WTC11 (cell line): ENCODE measurements around the gene CPE. TPM values are rescaled to one million over a fixed set of nuclear protein-coding genes. Genes with fewer than 3 reads are reported as not detected.

ENCODE experiments used
- ATAC-seq: fragments of 200-7000 bp; cut with Tn5 transposase; 2 replicates; pipeline ENCODE4 v1.10.0; 2021; ENCODE audit warnings: mild to moderate bottlenecking, moderate library complexity
- CTCF ChIA-PET: fragments of 300-600 bp; sonication (Branson Sonifier 250); formaldehyde crosslinking; loops from one replicate; lab custom pipeline; 2021; ENCODE audit warnings: antibody characterized with exemption; lab: Charles Lee
- POLR2A ChIA-PET: fragments of 350-600 bp; sonication (Branson Sonifier 250); formaldehyde crosslinking; loops from one replicate; lab custom pipeline; 2021; ENCODE audit warnings: antibody characterized with exemption; lab: Charles Lee
- DNase-seq: peaks from one replicate; pipeline ENCODE4 v3.0.0; 2021; ENCODE audit warnings: low spot score
- H3K27ac Mint-ChIP-seq: 2 replicates; pipeline ENCODE4 v1.8.0; 2021; ENCODE audit warnings: mixed read lengths
- H3K27me3 Mint-ChIP-seq: 2 replicates; pipeline ENCODE4 v1.8.0; 2021; ENCODE audit warnings: low read depth, mild to moderate bottlenecking, moderate library complexity, mixed read lengths
- H3K36me3 Mint-ChIP-seq: 2 replicates; pipeline ENCODE4 v1.8.0; 2021; ENCODE audit warnings: mixed read lengths
- H3K4me1 Mint-ChIP-seq: 2 replicates; pipeline ENCODE4 v1.8.0; 2022; ENCODE audit warnings: mixed read lengths
- H3K4me3 Mint-ChIP-seq: 2 replicates; pipeline ENCODE4 v1.8.0; 2021; ENCODE audit warnings: mild to moderate bottlenecking, moderate library complexity, mixed read lengths
- H3K9me3 Mint-ChIP-seq: 2 replicates; pipeline ENCODE4 v1.8.0; 2021; ENCODE audit warnings: mixed read lengths
- CREM ChIP-seq: sonication (generic); formaldehyde crosslinking; IDR thresholded peaks from 2 replicates; pipeline ENCODE4 v1.8.1; 2022; ENCODE audit warnings: mild to moderate bottlenecking, missing genetic modification reagents, moderate library complexity
- E2F1 ChIP-seq: sonication (generic); formaldehyde crosslinking; IDR thresholded peaks from 2 replicates; pipeline ENCODE4 v1.8.0; 2022; ENCODE audit warnings: mild to moderate bottlenecking, missing genetic modification reagents
- E2F5 ChIP-seq: sonication (generic); formaldehyde crosslinking; IDR thresholded peaks from 2 replicates; pipeline ENCODE4 v1.8.1; 2022; ENCODE audit warnings: mild to moderate bottlenecking, moderate library complexity, missing genetic modification reagents
- ELF4 ChIP-seq: sonication (generic); formaldehyde crosslinking; IDR thresholded peaks from 2 replicates; pipeline ENCODE4 v1.8.1; 2022; ENCODE audit warnings: low read depth, mild to moderate bottlenecking, moderate library complexity, missing genetic modification reagents
- ERG ChIP-seq: fragments of 250-450 bp; sonication (Bioruptor Pico); IDR thresholded peaks from 2 replicates; pipeline ENCODE4 v1.8.0; 2021; ENCODE audit warnings: mild to moderate bottlenecking
- FOXJ3 ChIP-seq: sonication (generic); formaldehyde crosslinking; IDR thresholded peaks from 2 replicates; pipeline ENCODE4 v1.9.0; 2021; ENCODE audit warnings: missing genetic modification reagents, mild to moderate bottlenecking, borderline replicate concordance
- PRDM15 ChIP-seq: sonication (generic); formaldehyde crosslinking; IDR thresholded peaks from 2 replicates; pipeline ENCODE4 v1.8.0; 2022; ENCODE audit warnings: missing genetic modification reagents
- PREB ChIP-seq: sonication (generic); formaldehyde crosslinking; IDR thresholded peaks from 2 replicates; pipeline ENCODE4 v1.8.1; 2022; ENCODE audit warnings: mild to moderate bottlenecking, missing genetic modification reagents, moderate library complexity, borderline replicate concordance
- TEAD1 ChIP-seq: sonication (generic); formaldehyde crosslinking; IDR thresholded peaks from 2 replicates; pipeline ENCODE4 v1.8.0; 2022; ENCODE audit warnings: mild to moderate bottlenecking, missing genetic modification reagents
- ZNF138 ChIP-seq: sonication (generic); formaldehyde crosslinking; conservative IDR thresholded peaks from 2 replicates; pipeline ENCODE4 v1.8.1; 2022; ENCODE audit warnings: mild to moderate bottlenecking, moderate library complexity, missing genetic modification reagents
- ZNF423 ChIP-seq: fragments of 250-450 bp; sonication (Bioruptor Pico); IDR thresholded peaks from 2 replicates; pipeline ENCODE4 v2.1.2; 2022; ENCODE audit warnings: mild to moderate bottlenecking, moderate library complexity
- ZNF512 ChIP-seq: sonication (generic); formaldehyde crosslinking; IDR thresholded peaks from 2 replicates; pipeline ENCODE4 v1.8.1; 2022; ENCODE audit warnings: missing genetic modification reagents, borderline replicate concordance
- total RNA-seq: library from RNA; stranded (reverse); gene quantifications from 3 replicates; pipeline ENCODE4 v1.2.3, GENCODE V29; 2021

CPE gene
- total RNA-seq, 1 experiment from 2014 or later = 9.2 TPM

GRCh38 chr4:165425629-165426028, 46.8 kb downstream of the CPE start (continued):
- no peak for TF ChIP-seq PRDM15 (CRISPR knock-in tag)
- no peak for TF ChIP-seq E2F1 (CRISPR knock-in tag)
- TF ChIP-seq CREM (CRISPR knock-in tag) = no peak
- TF ChIP-seq PREB (CRISPR knock-in tag) = no peak
- TF ChIP-seq ZNF138 = no peak

- Mint-ChIP-seq H3K9me3 (peaks cover 41% of the 10 kb centered on the region), H3K4me3 (no peak overlapping the region), H3K4me1 (no peaks in the 10 kb centered on the region), H3K27ac (no peak overlapping the region), H3K36me3 (peaks cover 29% of the 10 kb centered on the region), H3K27me3 (no peaks in the 10 kb centered on the region)
- TF ChIP-seq ERG = no peak
- CTCF ChIA-PET = no interaction called here
- ATAC-seq (no peak), DNase-seq (no peak)
- POLR2A ChIA-PET = no interaction called here
Observed at GRCh38 chr4:165426331-165426730, 47.5 kb downstream of the CPE start.

- Mint-ChIP-seq H3K9me3 (peaks cover 44% of the 10 kb centered on the region), H3K4me3 (no peak overlapping the region), H3K27me3 (no peaks in the 10 kb centered on the region), H3K27ac (no peak overlapping the region), H3K36me3 (peaks cover 29% of the 10 kb centered on the region), H3K4me1 (no peaks in the 10 kb centered on the region)
- no peak for ATAC-seq
- TF ChIP-seq E2F5 (CRISPR knock-in tag) = no peak
- no peak for TF ChIP-seq ZNF423 (CRISPR knock-in tag)
- no peak for TF ChIP-seq ELF4 (CRISPR knock-in tag)
- TF ChIP-seq ZNF512 (CRISPR knock-in tag) = no peak
- TF ChIP-seq FOXJ3 (CRISPR knock-in tag) = no peak
- no peak for TF ChIP-seq E2F1 (CRISPR knock-in tag)
- no peak for TF ChIP-seq TEAD1
- DNase-seq = no peak
- POLR2A ChIA-PET = no interaction called here
- CTCF ChIA-PET = no interaction called here
Observed at GRCh38 chr4:165426823-165427222, 48.0 kb downstream of the CPE start.
